Small intestine (tissue), 16 donors: ENCODE measurements around the gene LAT. TPM values are rescaled to one million over a fixed set of nuclear protein-coding genes. Genes with fewer than 3 reads are reported as not detected.
"Not testable (repeated sequence)": the region's sequence is repeated elsewhere in the genome, so short reads cannot be mapped to it uniquely, and the experiment has no call there.

Source experiments
- DNase-seq, 2 donors: peaks; one replicate each; pipeline versions ENCODE4 v3.0.0 to v3.0.0-alpha.2; 2013
- FAIRE-seq: peaks from 2 replicates; lab custom pipeline; 2012; peaks lifted over from hg19 to GRCh38; lab: Jason Lieb, UNC
- H3K27ac ChIP-seq, 3 donors: one replicate each; pipeline ENCODE4 v1.5.1; 2013; ENCODE audit warnings: low read length in 2 of 3, mild to moderate bottlenecking in 2 of 3, control low read depth in 1 of 3, inconsistent platforms in 1 of 3, low read depth in 1 of 3, moderate library complexity in 1 of 3
- H3K27me3 ChIP-seq, 3 donors: one replicate each; pipeline ENCODE4 v1.6.1; 2013; ENCODE audit warnings: low read length in 3 of 3, inconsistent platforms in 1 of 3; ENCODE audit not compliant: control insufficient read depth in 3 of 3, insufficient read depth in 3 of 3
- H3K36me3 ChIP-seq, 3 donors: one replicate each; pipeline ENCODE4 v1.6.1; 2013; ENCODE audit warnings: low read length in 3 of 3, inconsistent platforms in 1 of 3, low read depth in 1 of 3, mild to moderate bottlenecking in 1 of 3, moderate library complexity in 1 of 3; ENCODE audit not compliant: control insufficient read depth in 3 of 3, insufficient read depth in 2 of 3
- H3K4me1 ChIP-seq, 3 donors: one replicate each; pipeline ENCODE4 v1.6.1; 2013; ENCODE audit warnings: low read length in 2 of 3, inconsistent platforms in 1 of 3, low read depth in 1 of 3, mild to moderate bottlenecking in 1 of 3, moderate library complexity in 1 of 3; ENCODE audit not compliant: control insufficient read depth in 3 of 3, insufficient read depth in 2 of 3
- H3K4me3 ChIP-seq, 3 donors: one replicate each; pipeline ENCODE4 v1.5.1; 2013; ENCODE audit warnings: low read length in 3 of 3, control low read depth in 1 of 3, inconsistent platforms in 1 of 3, low read depth in 1 of 3, mild to moderate bottlenecking in 1 of 3, moderate library complexity in 1 of 3
- H3K9me3 ChIP-seq, 2 donors: one replicate each; pipeline ENCODE4 v1.6.1; 2013; ENCODE audit warnings: low read depth in 1 of 2, low read length in 1 of 2; ENCODE audit not compliant: control insufficient read depth in 2 of 2, insufficient read depth in 1 of 2
- whole genome bisulfite sequencing, 3 donors: extraction: QIAGEN DNeasy Blood & Tissue Kit; methylation state at CpG; one replicate each; pipeline ENCODE4 v1.1.7; 2013; 5-methylcytosine and 5-hydroxymethylcytosine counted together
- long read RNA-seq, 10 donors: transcript quantifications; one replicate each; lab custom pipeline, GENCODE V29; 2026
- polyA plus RNA-seq, 4 donors: library from polyadenylated mRNA; stranded (reverse) in 3 of 4; unstranded in 1 of 4; fragments of 200-250 nt in 3 of 4; fragments of 120-200 nt in 1 of 4; gene quantifications; one replicate each; pipeline versions ENCODE4 v1.2.1 to v1.2.3, GENCODE V29; 2013
- donor health status: healthy with polysubstance abuse.
- donor health status: control.
- donor health status: control.
- donor health status: Bipolar disorder and iron deficiency.
- donor health status: healthy.

Gene LAT, protein sequence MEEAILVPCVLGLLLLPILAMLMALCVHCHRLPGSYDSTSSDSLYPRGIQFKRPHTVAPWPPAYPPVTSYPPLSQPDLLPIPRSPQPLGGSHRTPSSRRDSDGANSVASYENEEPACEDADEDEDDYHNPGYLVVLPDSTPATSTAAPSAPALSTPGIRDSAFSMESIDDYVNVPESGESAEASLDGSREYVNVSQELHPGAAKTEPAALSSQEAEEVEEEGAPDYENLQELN
- polyA plus RNA-seq = 10 to 100 TPM in 3 of 4 donors, 1 to 10 TPM in 1; 7.5 to 19.2 (median 12.1) TPM
- long read RNA-seq, donor 1 = 0 reads
- long read RNA-seq, donor 2 = 0 reads
- long read RNA-seq, donor 3, partial matches to known transcripts = 0 of 6 reads
- long read RNA-seq, donor 3, other reads (novel, unspliced or antisense) = 0 of 6 reads
- long read RNA-seq, donor 4 = 0 reads
- long read RNA-seq, donor 5 = 0 reads
- long read RNA-seq, donor 6 = 0 reads
- long read RNA-seq, donor 7, partial matches to known transcripts = 0 of 2 reads
- long read RNA-seq, donor 7, other reads (novel, unspliced or antisense) = 0 of 2 reads
- long read RNA-seq, donor 8 = 0 reads
- long read RNA-seq, donor 9 = 0 reads
- long read RNA-seq, donor 10 = 0 reads

GRCh38 chr16:28984619-28985135 is at the start of gene LAT:
TSS of gene LAT (plus strand) at chr16:28985052. CDS start at chr16:28985418, 366 bp downstream.
- peak in 1 of 2 donors; percentile 27 for DNase-seq
- no peak for FAIRE-seq
- H3K4me3 ChIP-seq = peak within 1 kb of the TSS in 2 of 3 donors; percentile 3 to 48
- H3K9me3 ChIP-seq = peaks cover 0 to 18% of the 10 kb centered on the region in 2 donors
- peak within 1 kb of the TSS in 2 of 3 donors; percentile 63 to 84 for H3K27ac ChIP-seq
- H3K36me3 ChIP-seq = peaks cover 4 to 82% (median 10%) of the 10 kb centered on the region in 3 donors
- WGBS, 3 donors = 55 to 71% (median 59%) methylated on average over 14 to 24 of the region's 24 CpGs
- no peaks in the 10 kb centered on the region for H3K4me1 ChIP-seq
- H3K27me3 ChIP-seq = no peaks in the 10 kb centered on the region

- 94 to 95% (median 94%) methylated on average over 4 of the region's 4 CpGs for WGBS, 3 donors
- DNase-seq (no peak), FAIRE-seq (no peak)
- Histone ChIP-seq H3K4me1 (peaks cover 0 to 4% (median 2%) of the 10 kb centered on the region in 3 donors), H3K36me3 (no peaks in the 10 kb centered on the region), H3K27ac (no peak overlapping the region), H3K27me3 (no peaks in the 10 kb centered on the region), H3K9me3 (no peaks in the 10 kb centered on the region), H3K4me3 (no peak overlapping the region)
These were observed 49.5 kb upstream of the LAT start for GRCh38 chr16:28935346-28935745.

GRCh38 chr16:28935924-28936783 is 48.7 kb upstream of the LAT start:
- Histone ChIP-seq H3K4me1 (peaks cover 0 to 4% (median 2%) of the 10 kb centered on the region in 3 donors), H3K9me3 (no peaks in the 10 kb centered on the region), H3K4me3 (peak overlapping the region in 2 of 3 donors; percentile 18 to 43), H3K36me3 (no peaks in the 10 kb centered on the region), H3K27me3 (no peaks in the 10 kb centered on the region), H3K27ac (peak overlapping the region in 2 of 3 donors; percentile 20 to 69)
- DNase-seq (peak; percentile 94 to 98), FAIRE-seq (no peak)
- 4 to 22% (median 12%) methylated on average over 34 to 36 of the region's 36 CpGs for WGBS, 3 donors

DNA sequence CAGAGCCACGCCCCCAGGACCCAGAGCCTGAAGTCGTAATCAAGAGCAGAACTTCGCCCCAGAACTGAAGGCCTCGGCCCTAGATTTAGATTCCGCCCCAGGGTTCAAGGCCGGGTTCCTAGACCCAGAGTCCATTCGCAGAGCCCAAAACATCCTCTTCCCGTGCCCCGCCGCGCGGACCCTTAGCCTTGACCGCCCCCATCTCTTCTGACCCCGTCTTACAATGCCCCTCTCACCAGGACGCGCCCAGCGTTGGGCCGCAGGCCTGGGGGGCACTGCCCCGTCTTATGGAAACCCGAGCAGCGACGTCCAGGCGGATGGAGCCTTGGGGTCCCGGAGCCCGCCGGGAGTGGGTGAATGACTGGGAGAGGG is 48.1 kb upstream of the LAT start:
- Histone ChIP-seq H3K9me3 (no peaks in the 10 kb centered on the region), H3K27ac (no peak overlapping the region), H3K27me3 (no peaks in the 10 kb centered on the region), H3K4me3 (no peak overlapping the region), H3K4me1 (peaks cover 0 to 4% (median 2%) of the 10 kb centered on the region in 3 donors), H3K36me3 (no peaks in the 10 kb centered on the region)
- WGBS, 3 donors = 67 to 69% (median 69%) methylated on average over 26 of the region's 26 CpGs
- DNase-seq (no peak), FAIRE-seq (no peak)

DNA sequence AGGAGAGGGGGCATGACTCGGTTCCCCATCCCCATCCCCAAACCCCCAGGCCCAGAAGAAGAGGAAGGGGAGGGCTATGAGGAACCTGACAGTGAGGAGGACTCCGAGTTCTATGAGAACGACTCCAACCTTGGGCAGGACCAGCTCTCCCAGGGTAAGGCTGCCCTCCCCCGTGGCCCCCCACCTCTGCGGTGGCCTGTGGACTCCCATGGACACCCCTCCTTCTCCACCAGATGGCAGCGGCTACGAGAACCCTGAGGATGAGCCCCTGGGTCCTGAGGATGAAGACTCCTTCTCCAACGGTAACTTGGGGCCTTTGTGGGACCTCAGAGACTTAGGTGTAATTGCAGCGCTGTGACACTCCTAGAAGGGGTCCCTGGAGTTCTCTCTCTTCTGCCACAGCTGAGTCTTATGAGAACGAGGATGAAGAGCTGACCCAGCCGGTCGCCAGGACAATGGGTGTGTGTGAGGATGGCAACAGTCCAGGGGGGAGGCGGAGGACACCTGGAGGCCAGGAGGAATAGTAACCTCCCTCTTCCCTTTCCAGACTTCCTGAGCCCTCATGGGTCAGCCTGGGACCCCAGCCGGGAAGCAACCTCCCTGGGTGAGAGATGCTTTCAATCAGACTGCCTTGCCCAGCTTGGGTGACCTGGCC is 47.5 kb upstream of the LAT start:
- no peak for FAIRE-seq
- H3K36me3 ChIP-seq = no peaks in the 10 kb centered on the region

DNA sequence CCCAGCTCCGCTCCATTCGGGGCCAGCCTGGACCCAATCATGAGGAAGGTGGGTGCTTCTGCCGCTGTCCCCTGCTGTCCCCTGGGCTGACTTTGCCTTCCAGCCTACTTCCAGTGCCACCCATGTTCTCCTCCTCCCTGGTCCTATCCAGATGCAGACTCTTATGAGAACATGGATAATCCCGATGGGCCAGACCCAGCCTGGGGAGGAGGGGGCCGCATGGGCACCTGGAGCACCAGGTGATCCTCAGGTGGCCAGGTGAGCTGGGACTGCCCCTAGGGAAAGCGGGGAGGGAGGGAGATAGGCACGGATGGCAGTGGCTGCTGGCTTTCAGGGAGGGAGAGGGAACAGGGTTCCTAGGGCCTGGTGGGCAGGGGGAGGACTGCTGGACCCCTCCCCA is 46.1 kb upstream of the LAT start:
- Histone ChIP-seq H3K27me3 (no peaks in the 10 kb centered on the region), H3K27ac (no peak overlapping the region), H3K4me3 (no peak overlapping the region), H3K4me1 (peaks cover 0 to 4% (median 2%) of the 10 kb centered on the region in 3 donors), H3K36me3 (no peaks in the 10 kb centered on the region), H3K9me3 (no peaks in the 10 kb centered on the region)
- 69 to 83% (median 80%) methylated on average over 6 to 7 of the region's 7 CpGs for WGBS, 3 donors
- FAIRE-seq = no peak
- no peak for DNase-seq

More for the DNA sequence above, 47.5 kb upstream of the LAT start:
- Histone ChIP-seq H3K9me3 (no peaks in the 10 kb centered on the region), H3K27ac (no peak overlapping the region), H3K4me1 (peaks cover 0 to 4% (median 2%) of the 10 kb centered on the region in 3 donors), H3K4me3 (no peak overlapping the region), H3K27me3 (no peaks in the 10 kb centered on the region)
- 69 to 77% (median 74%) methylated on average over 14 of the region's 14 CpGs for WGBS, 3 donors
- no peak for DNase-seq

DNA sequence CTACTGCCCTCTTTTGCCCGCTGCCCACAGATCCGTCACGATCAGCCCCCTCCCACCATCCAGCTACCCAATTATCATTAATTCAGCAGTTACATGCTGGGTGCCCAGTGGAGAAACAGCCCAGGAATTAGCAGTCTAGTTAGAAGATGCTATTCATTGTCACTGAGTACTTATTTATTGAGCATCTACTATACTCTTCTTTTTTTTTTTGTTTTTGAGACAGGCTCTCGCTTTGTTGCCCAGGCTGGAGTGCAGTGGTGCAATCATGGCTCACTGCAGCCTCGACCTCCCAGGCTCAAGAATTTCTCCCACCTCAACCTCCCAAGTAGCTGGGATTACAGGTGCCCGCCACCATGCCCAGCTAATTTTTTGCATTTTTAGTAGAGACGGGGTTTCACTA is 45.0 kb upstream of the LAT start:
- not testable (repeated sequence) for H3K4me1 ChIP-seq, H3K27me3 ChIP-seq, DNase-seq, H3K4me3 ChIP-seq, H3K36me3 ChIP-seq, FAIRE-seq, H3K9me3 ChIP-seq, H3K27ac ChIP-seq
- WGBS, 3 donors = 89 to 95% (median 93%) methylated on average over 7 of the region's 7 CpGs
